CD14-positive monocyte (primary cell): Measurements from ENCODE around the gene MRPS35. TPM values are rescaled to one million over a fixed set of nuclear protein-coding genes. Genes with fewer than 3 reads are reported as not detected.

Experiments used
- DNase-seq, 3 donors: peaks; one replicate each; pipeline ENCODE4 v3.0.0-alpha.2; 2011 to 2022
- H2AFZ ChIP-seq: 2 replicates; pipeline ENCODE4 v1.6.0; 2012; ENCODE audit warnings: mild to moderate bottlenecking, low read depth, low read length, inconsistent platforms; ENCODE audit not compliant: insufficient read depth, poor library complexity, severe bottlenecking
- H3K27ac ChIP-seq, 2 donors: 1 replicate in 1 of 2; 2 replicates in 1 of 2; pipeline ENCODE4 v1.5.1; 2012 to 2013; ENCODE audit warnings: low read length in 2 of 2, control low read depth in 1 of 2, inconsistent platforms in 1 of 2, low read depth in 1 of 2, mild to moderate bottlenecking in 1 of 2
- H3K27me3 ChIP-seq, 2 donors: one replicate each; pipeline versions ENCODE4 v1.6.0 to v1.6.1; 2011 to 2013; ENCODE audit warnings: low read length in 2 of 2; ENCODE audit not compliant: control insufficient read depth in 2 of 2, insufficient read depth in 2 of 2
- H3K36me3 ChIP-seq, 2 donors: replicated peaks in 1 of 2; 1 replicate in 1 of 2; 2 replicates in 1 of 2; pipeline versions ENCODE4 v1.5.1 to v1.6.1; 2012 to 2013; ENCODE audit warnings: low read length in 2 of 2, control low read depth in 1 of 2, inconsistent platforms in 1 of 2, mild to moderate bottlenecking in 1 of 2; ENCODE audit not compliant: insufficient read depth in 2 of 2, control insufficient read depth in 1 of 2
- H3K4me1 ChIP-seq, 2 donors: 1 replicate in 1 of 2; 2 replicates in 1 of 2; pipeline versions ENCODE4 v1.5.1 to v1.6.1; 2012 to 2013; ENCODE audit warnings: low read length in 2 of 2, control low read depth in 1 of 2, inconsistent platforms in 1 of 2, mild to moderate bottlenecking in 1 of 2, moderate library complexity in 1 of 2; ENCODE audit not compliant: insufficient read depth in 2 of 2, control insufficient read depth in 1 of 2
- H3K4me2 ChIP-seq: replicated peaks from 2 replicates; pipeline ENCODE3; 2012; ENCODE audit warnings: low read length, moderate library complexity, mild to moderate bottlenecking; ENCODE audit not compliant: poor library complexity, severe bottlenecking; ENCODE audit errors: extremely low read depth
- H3K4me3 ChIP-seq, 3 experiments: fragments of 200-600 bp in 1 of 3; sonication (generic) in 1 of 3; replicated peaks in 1 of 3; 1 replicate in 2 of 3; 2 replicates in 1 of 3; pipeline ENCODE4 v1.5.1; 2011 to 2013; ENCODE audit warnings: low read length in 3 of 3, mild to moderate bottlenecking in 3 of 3, control low read depth in 2 of 3, low read depth in 2 of 3, inconsistent platforms in 1 of 3, moderate library complexity in 1 of 3
- H3K79me2 ChIP-seq: 2 replicates; pipeline ENCODE4 v1.6.0; 2012; ENCODE audit warnings: mild to moderate bottlenecking, control low read depth, inconsistent platforms, low read length, moderate library complexity; ENCODE audit not compliant: insufficient read depth
- H3K9ac ChIP-seq: 2 replicates; pipeline ENCODE4 v1.6.0; 2017; ENCODE audit warnings: low read length, mild to moderate bottlenecking; ENCODE audit not compliant: insufficient read depth, poor library complexity, severe bottlenecking
- H3K9me3 ChIP-seq, 2 donors: replicated peaks in 1 of 2; 1 replicate in 1 of 2; 2 replicates in 1 of 2; pipeline versions ENCODE4 v1.5.1 to v1.6.1; 2012 to 2013; ENCODE audit warnings: low read length in 2 of 2, control low read depth in 1 of 2; ENCODE audit not compliant: control insufficient read depth in 1 of 2, insufficient read depth in 1 of 2
- H4K20me1 ChIP-seq: 2 replicates; pipeline ENCODE4 v1.6.0; 2012; ENCODE audit warnings: mild to moderate bottlenecking, low read length, control low read depth, moderate library complexity; ENCODE audit not compliant: insufficient read depth
- H3K27ac Mint-ChIP-seq, 7 donors: one replicate each; pipeline ENCODE4 v1.8.0; 2020; ENCODE audit warnings: mild to moderate bottlenecking in 7 of 7, mixed read lengths in 7 of 7, moderate library complexity in 6 of 7, inconsistent platforms in 2 of 7
- H3K27me3 Mint-ChIP-seq, 3 donors: one replicate each; pipeline ENCODE4 v1.8.0; 2021 to 2022; ENCODE audit warnings: low read depth in 3 of 3, mild to moderate bottlenecking in 3 of 3, mixed read lengths in 3 of 3, moderate library complexity in 3 of 3, inconsistent platforms in 1 of 3
- H3K36me3 Mint-ChIP-seq, 2 donors: one replicate each; pipeline ENCODE4 v1.8.0; 2020; ENCODE audit warnings: mixed read lengths in 2 of 2, inconsistent platforms in 1 of 2, mild to moderate bottlenecking in 1 of 2
- H3K4me1 Mint-ChIP-seq: one replicate; pipeline ENCODE4 v1.8.0; 2020; ENCODE audit warnings: mild to moderate bottlenecking, mixed read lengths
- H3K4me3 Mint-ChIP-seq, 2 donors: one replicate each; pipeline ENCODE4 v1.8.0; 2020; ENCODE audit warnings: mild to moderate bottlenecking in 2 of 2, mixed read lengths in 2 of 2, moderate library complexity in 1 of 2
- H3K9me3 Mint-ChIP-seq, 7 donors: one replicate each; pipeline ENCODE4 v1.8.0; 2020 to 2022; ENCODE audit warnings: mixed read lengths in 7 of 7, mild to moderate bottlenecking in 6 of 7, moderate library complexity in 6 of 7, inconsistent platforms in 2 of 7
- CTCF ChIP-seq: fragments of 200-600 bp; IDR thresholded peaks from one replicate; pipeline ENCODE4 v1.8.0; 2022; ENCODE audit warnings: antibody characterized with exemption, mild to moderate bottlenecking
- WGBS: methylation state at CpG from one replicate; pipeline ENCODE4 v1.1.5; 2013; ENCODE audit warnings: missing lambda C conversion rate; ENCODE audit not compliant: insufficient coverage; 5-methylcytosine and 5-hydroxymethylcytosine counted together
- intact Hi-C, 2 donors: fragments of 100-400 bp; cut with micrococcal nuclease; formaldehyde crosslinking; loops; one replicate each; pipeline versions ENCODE4 v1.15.0 to v1.15.1; 2023
- polyA plus RNA-seq, 3 donors: library from polyadenylated mRNA; depleted of rRNA in 1 of 3; unstranded in 2 of 3; stranded (reverse) in 1 of 3; fragments of 300-500 nt in 2 of 3; fragments of >200 nt in 1 of 3; fragmentation: Illumina TruSeq in 2 of 3; gene quantifications; 1 replicate in 2 of 3; 2 replicates in 1 of 3; pipeline ENCODE4 v1.2.3, GENCODE V29; 2012 to 2021

MRPS35 gene
- polyA plus RNA-seq, 3 donors: 16.6 to 51.8 (median 46.1) TPM

DNA sequence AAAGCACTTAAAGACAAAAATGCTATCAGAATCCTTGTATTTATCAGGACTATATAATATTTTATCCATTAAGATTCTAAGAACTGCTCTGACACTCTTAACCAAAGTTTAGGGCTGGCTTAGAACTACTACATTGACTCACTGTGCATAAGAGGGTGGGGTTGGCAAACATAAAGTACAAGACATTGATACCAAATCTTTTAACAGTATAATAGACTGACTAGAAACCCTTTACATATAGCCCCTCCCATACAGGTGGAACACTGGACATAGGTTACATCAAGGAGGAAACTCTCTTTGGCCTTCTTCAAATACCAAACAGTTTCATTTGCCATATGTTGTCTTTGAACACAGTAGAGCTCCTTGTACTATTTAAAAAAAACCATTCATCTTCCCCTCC, 30.0 kb upstream of the MRPS35 start:
- peaks cover 0 to 2% (median 0%) of the 10 kb centered on the region in 7 donors for H3K9me3 Mint-ChIP-seq
- Histone ChIP-seq H3K9ac (no peak overlapping the region), H3K4me2 (no peak overlapping the region), H3K79me2 (no peaks in the 10 kb centered on the region), H3K4me3 (no peak overlapping the region), H4K20me1 (no peaks in the 10 kb centered on the region), H2AFZ (no peak overlapping the region), H3K36me3 (no peaks in the 10 kb centered on the region), H3K27me3 (no peaks in the 10 kb centered on the region), H3K4me1 (no peaks in the 10 kb centered on the region), H3K9me3 (no peaks in the 10 kb centered on the region), H3K27ac (no peak overlapping the region)
- intact Hi-C loops: no loop called here
- H3K27me3 Mint-ChIP-seq: peaks cover 0 to 2% (median 2%) of the 10 kb centered on the region in 3 donors
- peaks cover 0 to 2% of the 10 kb centered on the region in 2 donors for H3K36me3 Mint-ChIP-seq
- H3K4me1 Mint-ChIP-seq: no peaks in the 10 kb centered on the region
- H3K4me3 Mint-ChIP-seq: no peak overlapping the region
- DNase-seq: no peak
- no peak overlapping the region for H3K27ac Mint-ChIP-seq
- TF ChIP-seq CTCF: no peak

DNA sequence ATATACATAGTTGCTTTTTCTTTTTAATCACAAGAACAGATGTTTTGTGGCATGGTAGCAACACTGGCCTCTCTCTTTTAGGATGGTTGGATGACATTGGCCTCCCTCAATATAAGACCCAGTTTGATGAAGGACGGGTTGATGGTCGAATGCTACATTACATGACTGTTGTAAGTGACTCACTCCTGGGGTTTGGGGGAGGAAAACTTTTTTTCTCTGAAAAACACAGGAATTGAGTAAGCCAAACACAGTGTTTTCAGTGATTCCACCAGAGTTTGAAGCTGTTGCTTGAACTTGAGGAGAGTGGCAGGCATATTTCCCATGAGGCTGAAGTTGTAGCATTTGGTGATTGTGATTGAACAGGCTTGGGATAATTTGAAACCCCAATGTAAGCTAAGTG, 28.1 kb upstream of the MRPS35 start:
- no peaks in the 10 kb centered on the region for H4K20me1 ChIP-seq
- no peak for TF ChIP-seq CTCF
- no peaks in the 10 kb centered on the region for H3K27me3 ChIP-seq
- no peak overlapping the region for H3K4me3 ChIP-seq
- no peak overlapping the region for H2AFZ ChIP-seq
- H3K27ac Mint-ChIP-seq: no peak overlapping the region
- H3K9me3 ChIP-seq: no peaks in the 10 kb centered on the region
- no peaks in the 10 kb centered on the region for H3K4me1 Mint-ChIP-seq
- no peak for DNase-seq
- H3K4me3 Mint-ChIP-seq: no peak overlapping the region
- H3K27ac ChIP-seq: no peak overlapping the region
- WGBS: 100% methylated on average over 2 of the region's 2 CpGs
- no peak overlapping the region for H3K9ac ChIP-seq
- H3K4me2 ChIP-seq: no peak overlapping the region
- peaks cover 0 to 2% (median 0%) of the 10 kb centered on the region in 7 donors for H3K9me3 Mint-ChIP-seq
- intact Hi-C loops: no loop called here
- peaks cover 0 to 2% (median under 1%) of the 10 kb centered on the region in 3 donors for H3K27me3 Mint-ChIP-seq
- no peaks in the 10 kb centered on the region for H3K79me2 ChIP-seq
- H3K36me3 Mint-ChIP-seq: no peaks in the 10 kb centered on the region
- H3K36me3 ChIP-seq: no peaks in the 10 kb centered on the region
- no peaks in the 10 kb centered on the region for H3K4me1 ChIP-seq
